ENCODE measurements around the gene OR5T2.
"Not testable (repeated sequence)": the region's sequence is repeated elsewhere in the genome, so short reads cannot be mapped to it uniquely, and the experiment has no call there.

The OR5T2 gene

DNA sequence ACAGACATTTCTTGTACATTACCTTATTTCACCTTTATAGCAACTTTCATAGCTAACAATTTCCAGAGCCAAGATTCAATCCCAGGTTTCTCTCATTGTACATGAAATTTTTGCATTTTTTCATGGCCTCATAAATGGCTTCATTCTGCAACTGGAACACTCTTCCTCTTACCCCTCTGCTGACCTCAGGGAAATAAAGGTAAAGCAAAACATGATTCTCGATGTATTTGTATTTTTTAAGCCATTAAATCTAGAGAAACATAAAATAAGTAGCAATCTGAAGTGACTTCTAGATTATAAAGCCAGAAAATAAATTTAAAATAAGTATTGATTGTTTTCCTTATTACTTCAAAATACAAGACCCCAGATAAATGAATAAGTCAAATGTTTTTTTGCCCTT is at the start of gene OR5T2:
OR5T2 (minus strand) TSS at position 101 of the 400 bp plus-strand sequence. CDS start 1,193 bp downstream, outside the sequence.
- DNase-seq: no peak

DNA sequence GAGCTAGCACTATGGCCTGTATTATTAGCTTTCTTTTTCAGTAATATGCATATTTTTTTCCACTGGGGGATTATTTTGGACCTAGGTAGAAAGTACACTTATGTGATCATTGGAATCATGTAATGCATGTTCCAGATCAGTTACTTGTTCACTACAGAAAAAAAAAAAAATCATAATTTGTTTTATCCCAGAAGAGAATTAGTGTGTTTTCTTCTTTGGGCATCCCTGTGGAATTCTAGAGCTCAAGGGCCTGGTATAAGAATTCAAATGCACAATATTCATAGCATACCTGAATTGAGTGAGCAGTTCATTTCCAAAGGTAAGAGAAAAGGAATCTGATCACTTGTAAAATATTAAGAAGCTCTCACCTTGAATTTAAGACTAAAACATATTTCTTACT is 39.8 kb upstream of the OR5T2 start, which contains the start of gene OR5T1:
OR5T1 (plus strand) TSS at position 301 of the 400 bp plus-strand sequence. CDS start 1,485 bp downstream, outside the sequence.
- no peak for DNase-seq

DNA sequence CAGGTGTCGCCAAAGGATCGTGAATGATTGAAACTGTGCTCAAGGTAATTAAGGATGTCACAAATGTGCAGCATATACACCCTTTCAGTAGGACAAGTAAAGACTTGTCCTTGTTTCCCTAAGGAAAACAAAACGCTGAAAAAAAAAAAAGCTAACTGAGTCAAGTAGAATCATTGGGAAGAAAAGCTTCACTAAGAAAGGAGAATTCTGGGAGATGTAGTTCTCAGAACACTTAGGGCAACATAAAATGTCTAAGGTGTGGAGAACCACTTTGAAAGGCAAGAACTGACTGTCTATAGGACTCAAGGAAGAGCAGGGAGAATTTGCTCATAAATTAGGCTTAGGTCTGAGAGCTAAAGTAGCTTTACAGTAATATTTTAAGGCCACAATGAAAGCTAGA is 37.0 kb upstream of the OR5T2 start:
- DNase-seq: no peak

DNA sequence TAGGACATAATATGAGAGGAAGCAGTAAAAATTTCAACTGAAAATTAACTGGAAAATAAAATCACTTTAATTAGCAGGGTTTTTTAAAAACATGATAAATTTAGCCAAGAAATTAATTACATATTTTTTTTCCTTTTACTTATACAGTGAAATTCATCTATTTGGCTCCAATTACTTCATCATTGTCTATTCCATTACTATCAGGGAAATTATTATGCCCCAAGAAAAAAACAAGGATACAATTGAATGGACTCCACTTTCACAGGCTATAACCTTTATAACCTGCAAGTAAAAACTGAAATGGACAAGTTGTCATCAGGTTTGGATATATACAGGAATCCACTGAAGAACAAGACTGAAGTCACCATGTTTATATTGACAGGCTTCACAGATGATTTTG is 17.9 kb upstream of the OR5T2 start, which contains the start of gene OR5T3:
OR5T3 (plus strand) TSS at position 301 of the 400 bp plus-strand sequence; CDS start at position 301, 0 bp downstream.
- no peak for DNase-seq

DNA sequence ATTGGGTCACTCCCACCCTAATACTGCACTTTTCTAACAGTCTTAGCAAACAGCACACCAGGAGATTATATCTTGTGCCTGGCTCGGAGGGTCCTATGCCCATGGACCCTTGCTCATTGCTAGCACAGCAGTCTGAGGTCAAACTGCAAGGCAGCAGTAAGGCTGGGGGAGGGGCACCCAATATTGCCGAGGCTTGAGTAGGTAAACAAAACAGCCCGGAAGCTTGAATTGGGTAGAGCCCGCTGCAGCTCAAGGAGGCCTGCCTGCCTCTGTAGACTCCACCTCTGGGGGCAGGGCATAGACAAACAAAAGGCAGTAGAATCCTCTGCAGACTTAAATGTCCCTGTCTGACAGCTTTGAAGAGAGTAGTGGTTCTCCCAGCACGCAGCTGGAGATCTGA is 14.3 kb downstream of the OR5T2 start:
- not testable (repeated sequence) for DNase-seq

DNA sequence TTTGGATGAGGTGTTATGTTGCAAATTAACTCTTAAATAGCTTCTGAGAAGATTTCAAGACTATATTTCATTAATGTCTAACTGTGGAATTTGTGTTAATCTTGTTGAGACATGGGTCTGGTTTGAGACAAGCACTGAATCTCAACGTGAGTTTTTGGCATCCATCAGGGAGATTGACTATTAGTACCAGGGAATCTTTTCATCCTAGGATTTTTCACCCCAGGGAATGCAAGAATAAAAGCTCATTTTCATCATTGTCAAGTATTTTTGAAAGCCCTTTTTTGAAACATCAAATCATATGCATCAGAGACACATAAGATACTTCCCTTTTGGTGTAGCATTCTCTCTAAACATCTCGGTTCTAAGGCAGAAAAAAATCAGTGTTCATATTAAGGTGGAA is 19.5 kb downstream of the OR5T2 start:
- no peak for DNase-seq

DNA sequence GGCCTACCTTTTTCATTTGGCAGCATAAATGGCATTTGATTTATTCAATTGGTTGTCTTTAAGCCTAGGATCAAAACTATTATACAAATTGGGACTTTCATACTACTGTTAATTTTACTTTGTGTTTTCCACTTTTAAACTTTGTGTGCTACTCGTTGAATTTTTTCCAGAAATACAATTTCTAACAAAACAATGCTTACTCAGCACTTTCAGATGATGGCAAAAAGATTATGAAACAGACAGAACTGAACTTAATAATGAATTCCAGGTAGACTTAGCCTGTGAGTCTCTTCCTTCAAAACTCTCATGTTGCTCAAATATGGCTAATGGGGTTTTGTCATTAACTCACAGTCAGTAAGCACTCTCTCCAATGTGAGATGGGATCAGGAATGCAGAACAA is 26.3 kb downstream of the OR5T2 start:
- DNase-seq: no peak

DNA sequence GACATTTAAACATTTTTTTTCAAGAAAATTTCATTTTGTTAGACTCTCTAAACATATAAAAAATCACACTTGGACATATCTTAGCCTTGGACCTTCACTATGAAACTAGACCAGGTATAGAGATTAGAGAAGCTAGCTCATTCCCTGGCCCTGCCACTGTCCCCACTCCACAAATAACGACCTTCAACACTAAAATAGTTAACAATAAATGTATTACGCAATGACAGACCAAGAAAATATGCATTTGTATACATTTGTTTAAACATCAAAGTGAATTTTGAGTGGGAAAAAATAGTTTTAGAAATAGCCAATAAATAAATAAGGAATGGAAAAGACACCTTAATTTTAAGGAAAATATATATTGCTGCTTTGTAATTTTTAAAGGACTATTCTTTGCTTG is 36.7 kb downstream of the OR5T2 start:
- DNase-seq: no peak

DNA sequence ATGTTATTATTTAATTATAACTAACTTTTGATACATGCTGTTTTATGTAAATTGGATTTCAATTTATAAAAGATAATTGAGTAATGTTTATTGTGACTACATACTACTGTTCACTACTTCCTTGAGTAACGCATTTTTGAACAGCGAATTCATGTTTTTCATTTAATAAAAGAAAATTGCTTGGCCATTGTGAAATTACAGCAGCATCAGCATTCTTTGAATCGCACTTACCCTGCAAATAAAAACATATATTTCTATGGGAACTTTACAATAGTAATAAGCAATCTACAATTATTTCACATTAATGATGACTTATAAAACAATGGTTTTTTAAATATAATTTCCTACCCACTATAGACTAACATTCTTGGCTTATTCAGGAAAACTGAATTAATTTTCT is 37.4 kb downstream of the OR5T2 start:
- DNase-seq: no peak

DNA sequence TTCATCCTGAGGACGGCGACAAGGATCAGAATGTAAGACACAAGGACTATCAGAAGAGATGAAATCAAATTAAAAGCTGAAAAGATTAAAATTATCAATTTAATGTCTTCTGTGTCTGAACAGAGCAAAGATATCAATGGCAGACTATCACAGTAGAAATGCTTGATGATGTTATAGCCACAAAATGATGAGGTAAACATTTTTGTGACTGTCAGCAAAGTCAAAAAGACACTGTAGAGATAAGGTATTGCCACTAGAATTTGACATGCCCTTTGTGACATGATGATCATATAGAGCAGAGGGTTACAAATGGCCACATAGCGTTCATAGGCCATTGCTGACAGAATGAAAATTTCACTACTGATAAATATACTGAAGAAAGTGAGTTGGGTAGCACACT is 45.5 kb downstream of the OR5T2 start:
- DNase-seq: no peak

DNA sequence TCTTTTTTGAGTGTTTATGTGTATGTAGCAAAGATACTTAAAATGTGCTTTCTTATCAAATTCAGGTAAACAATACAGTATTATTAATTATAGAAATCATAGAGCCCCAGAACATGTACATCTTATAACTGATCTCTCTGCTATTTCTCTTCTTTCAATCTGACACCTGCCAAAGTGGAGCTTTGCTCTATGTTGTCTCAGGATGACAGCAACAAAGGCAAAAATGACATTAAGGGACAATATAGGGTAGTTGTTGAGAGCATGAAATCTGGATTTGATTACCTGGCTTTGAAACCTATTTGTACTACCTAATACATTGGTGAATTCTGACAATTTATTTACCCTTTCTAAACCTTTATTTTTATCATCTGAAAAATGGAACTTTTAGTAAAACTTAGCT is 50.6 kb downstream of the OR5T2 start:
- DNase-seq: no peak
